Measurements from ENCODE around the gene PTPRU.

DNA sequence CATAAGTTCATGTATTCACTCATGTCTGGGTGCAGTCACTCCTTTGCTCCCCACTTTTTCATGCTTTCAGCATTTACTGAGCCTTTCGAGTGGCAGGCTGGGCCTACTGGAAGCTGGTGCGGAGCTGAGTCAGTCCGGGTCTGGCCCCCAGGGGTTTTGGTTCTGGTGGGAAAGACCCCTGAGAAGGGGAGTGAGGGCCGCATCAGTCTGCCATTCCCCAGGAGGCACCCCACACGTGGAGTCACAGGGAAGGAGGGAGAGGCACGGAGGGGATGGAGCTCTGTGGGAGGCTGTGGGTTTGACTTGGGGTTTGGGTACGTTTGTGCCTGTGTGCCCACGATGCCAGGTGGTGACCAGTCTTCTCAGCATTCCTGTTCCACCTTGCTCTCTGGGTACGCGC lies 87.9 kb downstream of the PTPRU start:
- TF ChIP-seq HDGF (IDR thresholded peaks at IDR 0.05; ENCODE audit: borderline replicate concordance): no peak
- no peak for TF ChIP-seq SP1 (IDR thresholded peaks at IDR 0.05)
- no peak for TF ChIP-seq BHLHE40 (IDR thresholded peaks at IDR 0.05; ENCODE audit: borderline replicate concordance)

Measured in HEK293T (cell line).